HepG2 (cell line): ENCODE measurements around the gene B4GALT3. TPM values are rescaled to one million over a fixed set of nuclear protein-coding genes. Genes with fewer than 3 reads are reported as not detected.

Experiments used
- ATF7-NPFF ChIP-seq: sonication (generic); formaldehyde crosslinking; IDR thresholded peaks from 2 replicates; pipeline ENCODE4 v1.8.1; 2023; ENCODE audit warnings: mild to moderate bottlenecking, low read depth, missing genetic modification reagents, moderate library complexity
- DNMT3B ChIP-seq: conservative IDR thresholded peaks from 2 replicates; pipeline ENCODE4 v1.6.1; 2016; ENCODE audit warnings: missing biosample characterization, control low read depth
- ETV5 ChIP-seq: IDR thresholded peaks from 2 replicates; pipeline ENCODE4 v1.6.1; 2018; ENCODE audit warnings: missing biosample characterization, missing genetic modification reagents, inconsistent platforms, borderline replicate concordance
- KAT7 ChIP-seq: IDR thresholded peaks from 2 replicates; pipeline ENCODE4 v1.6.1; 2018; ENCODE audit warnings: borderline replicate concordance, missing compliant biosample characterization
- KLF16 ChIP-seq, 2 experiments: sonication (generic) in 1 of 2; formaldehyde crosslinking in 1 of 2; IDR thresholded peaks; 2 replicates each; pipeline versions ENCODE4 v1.6.1 to v1.8.0; 2016 to 2023; ENCODE audit warnings: missing genetic modification reagents in 2 of 2, missing compliant biosample characterization in 1 of 2
- MED13 ChIP-seq: sonication (generic); formaldehyde crosslinking; IDR thresholded peaks from 2 replicates; pipeline ENCODE4 v1.5.0; 2020; ENCODE audit warnings: missing genetic modification reagents
- REL ChIP-seq: sonication (generic); formaldehyde crosslinking; conservative IDR thresholded peaks from 2 replicates; pipeline ENCODE4 v1.8.0; 2022; ENCODE audit warnings: mild to moderate bottlenecking, missing genetic modification reagents, moderate library complexity
- RXRA ChIP-seq: sonication (generic); formaldehyde crosslinking; IDR thresholded peaks from 2 replicates; pipeline ENCODE4 v1.5.1; 2020; ENCODE audit warnings: missing genetic modification reagents
- SRY ChIP-seq: sonication (generic); formaldehyde crosslinking; IDR thresholded peaks from 2 replicates; pipeline ENCODE4 v1.8.0; 2022; ENCODE audit warnings: mild to moderate bottlenecking, missing genetic modification reagents
- U2AF1 ChIP-seq: fragments of 200-400 bp; formaldehyde crosslinking; optimal IDR thresholded peaks from 2 replicates; pipeline ENCODE3; 2017; ENCODE audit warnings: mild to moderate bottlenecking, low read depth, low read length
- ZC3H13 ChIP-seq: sonication (generic); formaldehyde crosslinking; IDR thresholded peaks from 2 replicates; pipeline ENCODE4 v1.8.1; 2023; ENCODE audit warnings: mild to moderate bottlenecking, missing genetic modification reagents, moderate library complexity
- ZNF317 ChIP-seq: sonication (generic); formaldehyde crosslinking; IDR thresholded peaks from 2 replicates; pipeline ENCODE4 v1.5.0; 2020; ENCODE audit warnings: mild to moderate bottlenecking, missing genetic modification reagents
- ZNF563 ChIP-seq: sonication (generic); formaldehyde crosslinking; IDR thresholded peaks from 2 replicates; pipeline ENCODE4 v1.8.0; 2022; ENCODE audit warnings: mild to moderate bottlenecking, moderate library complexity, missing genetic modification reagents
- ZNF605 ChIP-seq: sonication (generic); formaldehyde crosslinking; IDR thresholded peaks from 2 replicates; pipeline ENCODE4 v1.8.0; 2022; ENCODE audit warnings: mild to moderate bottlenecking, missing genetic modification reagents
- ZNF816 ChIP-seq: sonication (generic); formaldehyde crosslinking; IDR thresholded peaks from 2 replicates; pipeline ENCODE4 v1.8.0; 2022; ENCODE audit warnings: missing genetic modification reagents, mild to moderate bottlenecking, borderline replicate concordance
- ZSCAN25 ChIP-seq: sonication (generic); formaldehyde crosslinking; IDR thresholded peaks from 2 replicates; pipeline ENCODE4 v1.8.0; 2022; ENCODE audit warnings: mild to moderate bottlenecking, missing genetic modification reagents
- polyA plus RNA-seq, 8 experiments: library from polyadenylated mRNA; depleted of rRNA in 3 of 8; stranded (reverse) in 7 of 8; unstranded in 1 of 8; fragments of >200 nt; fragmentation: Illumina TruSeq in 4 of 8; extraction: Trizol in 4 of 8; gene quantifications; 2 replicates each; pipeline versions ENCODE4 v1.2.1 to v1.2.3, GENCODE V29; 2011 to 2016; ENCODE audit warnings: low read depth in 4 of 8, missing spikeins in 1 of 8, mixed read lengths in 1 of 8; ENCODE audit not compliant: insufficient read depth in 1 of 8
- total RNA-seq, 5 experiments: library from RNA; depleted of rRNA; stranded (reverse); fragments of >200 nt; fragmentation: Illumina TruSeq; extraction: Trizol; gene quantifications; 2 replicates each; pipeline ENCODE4 v1.2.3, GENCODE V29; 2016; ENCODE audit warnings: low read depth in 1 of 5
- TF ChIP-seq, protein P1 (sequence below): sonication (generic); formaldehyde crosslinking; IDR thresholded peaks from 2 replicates; pipeline ENCODE4 v1.9.0; 2021; ENCODE audit warnings: missing genetic modification reagents, mild to moderate bottlenecking, borderline replicate concordance
- TF ChIP-seq, protein P2 (sequence below): IDR thresholded peaks from 2 replicates; pipeline ENCODE4 v1.6.1; 2016; ENCODE audit warnings: mild to moderate bottlenecking, missing biosample characterization, missing genetic modification reagents
- TF ChIP-seq, protein P3 (sequence below): sonication (generic); formaldehyde crosslinking; conservative IDR thresholded peaks from 2 replicates; pipeline ENCODE4 v1.4.0; 2020; ENCODE audit warnings: mild to moderate bottlenecking, missing genetic modification reagents, moderate library complexity
- TF ChIP-seq, protein P4 (sequence below): sonication (generic); formaldehyde crosslinking; IDR thresholded peaks from 2 replicates; pipeline ENCODE4 v1.4.0; 2020; ENCODE audit warnings: missing genetic modification reagents, borderline replicate concordance

Gene B4GALT3
- total and polyA plus RNA-seq, 2 of the 13 experiments (the other 11 are each of a cell fraction or from before 2014, with no cell fraction given), result 35.6 to 40.4 TPM

DNA sequence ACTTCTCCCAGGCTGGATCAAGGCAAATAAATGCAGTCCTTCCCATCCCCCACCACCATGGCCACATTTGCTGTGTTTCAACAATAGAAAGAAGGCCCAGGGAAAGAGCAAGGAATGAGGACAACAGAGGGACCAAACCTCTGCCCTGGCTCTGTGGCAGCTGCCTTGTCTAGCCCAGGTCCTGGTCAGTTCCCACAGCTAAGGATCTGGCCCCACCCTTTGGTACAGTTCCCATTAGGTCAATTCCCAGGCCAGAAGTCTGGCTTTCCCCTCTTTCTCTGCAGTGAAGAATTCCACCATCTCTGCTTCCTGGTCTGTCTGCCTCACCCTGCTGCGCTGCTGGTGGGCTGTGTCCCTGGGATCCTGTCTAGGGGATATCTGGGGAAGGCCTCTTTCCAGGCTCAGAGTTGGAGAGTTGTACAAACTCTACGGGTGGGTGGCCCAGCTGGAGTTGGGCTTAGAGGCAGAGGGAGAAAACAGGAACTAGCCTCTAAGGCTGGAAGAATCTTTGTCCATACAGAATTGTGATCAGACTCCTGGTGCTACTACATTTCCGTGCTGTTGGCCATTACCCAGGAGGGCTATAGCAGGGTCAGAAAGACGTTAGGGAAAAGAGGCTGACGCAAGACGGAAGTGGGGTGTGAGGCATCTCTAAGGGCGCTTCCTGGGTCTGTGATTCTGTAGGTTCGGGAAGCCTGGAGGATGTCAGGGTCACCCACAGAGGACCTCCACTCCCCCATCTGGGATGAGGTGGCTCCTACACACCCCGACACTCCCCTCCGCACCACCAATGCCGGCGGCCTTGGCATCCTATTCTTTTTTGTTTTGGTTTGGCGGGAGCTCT, 23.9 kb upstream of the B4GALT3 start (continued):
- TF ChIP-seq, protein P1, sequence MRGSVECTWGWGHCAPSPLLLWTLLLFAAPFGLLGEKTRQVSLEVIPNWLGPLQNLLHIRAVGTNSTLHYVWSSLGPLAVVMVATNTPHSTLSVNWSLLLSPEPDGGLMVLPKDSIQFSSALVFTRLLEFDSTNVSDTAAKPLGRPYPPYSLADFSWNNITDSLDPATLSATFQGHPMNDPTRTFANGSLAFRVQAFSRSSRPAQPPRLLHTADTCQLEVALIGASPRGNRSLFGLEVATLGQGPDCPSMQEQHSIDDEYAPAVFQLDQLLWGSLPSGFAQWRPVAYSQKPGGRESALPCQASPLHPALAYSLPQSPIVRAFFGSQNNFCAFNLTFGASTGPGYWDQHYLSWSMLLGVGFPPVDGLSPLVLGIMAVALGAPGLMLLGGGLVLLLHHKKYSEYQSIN, result no peak
- TF ChIP-seq, protein P2, sequence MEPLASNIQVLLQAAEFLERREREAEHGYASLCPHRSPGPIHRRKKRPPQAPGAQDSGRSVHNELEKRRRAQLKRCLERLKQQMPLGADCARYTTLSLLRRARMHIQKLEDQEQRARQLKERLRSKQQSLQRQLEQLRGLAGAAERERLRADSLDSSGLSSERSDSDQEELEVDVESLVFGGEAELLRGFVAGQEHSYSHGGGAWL (CRISPR knock-in tag), result no peak
- no peak for TF ChIP-seq ETV5 (CRISPR knock-in tag)
- no peak for TF ChIP-seq ATF7-NPFF (CRISPR knock-in tag)
- TF ChIP-seq SRY (CRISPR knock-in tag), result no peak
- TF ChIP-seq REL (CRISPR knock-in tag), result no peak
- no peak for TF ChIP-seq KAT7 (CRISPR knock-in tag)
- no peak for TF ChIP-seq KLF16 (CRISPR knock-in tag; IDR thresholded peaks at IDR 0.05)
- no peak for TF ChIP-seq ZNF317 (CRISPR knock-in tag)
- TF ChIP-seq DNMT3B (CRISPR knock-in tag), result no peak
- TF ChIP-seq ZC3H13 (CRISPR knock-in tag), result no peak
- TF ChIP-seq, protein P3, sequence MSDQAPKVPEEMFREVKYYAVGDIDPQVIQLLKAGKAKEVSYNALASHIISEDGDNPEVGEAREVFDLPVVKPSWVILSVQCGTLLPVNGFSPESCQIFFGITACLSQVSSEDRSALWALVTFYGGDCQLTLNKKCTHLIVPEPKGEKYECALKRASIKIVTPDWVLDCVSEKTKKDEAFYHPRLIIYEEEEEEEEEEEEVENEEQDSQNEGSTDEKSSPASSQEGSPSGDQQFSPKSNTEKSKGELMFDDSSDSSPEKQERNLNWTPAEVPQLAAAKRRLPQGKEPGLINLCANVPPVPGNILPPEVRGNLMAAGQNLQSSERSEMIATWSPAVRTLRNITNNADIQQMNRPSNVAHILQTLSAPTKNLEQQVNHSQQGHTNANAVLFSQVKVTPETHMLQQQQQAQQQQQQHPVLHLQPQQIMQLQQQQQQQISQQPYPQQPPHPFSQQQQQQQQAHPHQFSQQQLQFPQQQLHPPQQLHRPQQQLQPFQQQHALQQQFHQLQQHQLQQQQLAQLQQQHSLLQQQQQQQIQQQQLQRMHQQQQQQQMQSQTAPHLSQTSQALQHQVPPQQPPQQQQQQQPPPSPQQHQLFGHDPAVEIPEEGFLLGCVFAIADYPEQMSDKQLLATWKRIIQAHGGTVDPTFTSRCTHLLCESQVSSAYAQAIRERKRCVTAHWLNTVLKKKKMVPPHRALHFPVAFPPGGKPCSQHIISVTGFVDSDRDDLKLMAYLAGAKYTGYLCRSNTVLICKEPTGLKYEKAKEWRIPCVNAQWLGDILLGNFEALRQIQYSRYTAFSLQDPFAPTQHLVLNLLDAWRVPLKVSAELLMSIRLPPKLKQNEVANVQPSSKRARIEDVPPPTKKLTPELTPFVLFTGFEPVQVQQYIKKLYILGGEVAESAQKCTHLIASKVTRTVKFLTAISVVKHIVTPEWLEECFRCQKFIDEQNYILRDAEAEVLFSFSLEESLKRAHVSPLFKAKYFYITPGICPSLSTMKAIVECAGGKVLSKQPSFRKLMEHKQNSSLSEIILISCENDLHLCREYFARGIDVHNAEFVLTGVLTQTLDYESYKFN (CRISPR knock-in tag), result 0 out of 2 replicates have a peak, but pooled peaks have one; percentile 21
- no peak for TF ChIP-seq MED13 (CRISPR knock-in tag)
- TF ChIP-seq, protein P4, sequence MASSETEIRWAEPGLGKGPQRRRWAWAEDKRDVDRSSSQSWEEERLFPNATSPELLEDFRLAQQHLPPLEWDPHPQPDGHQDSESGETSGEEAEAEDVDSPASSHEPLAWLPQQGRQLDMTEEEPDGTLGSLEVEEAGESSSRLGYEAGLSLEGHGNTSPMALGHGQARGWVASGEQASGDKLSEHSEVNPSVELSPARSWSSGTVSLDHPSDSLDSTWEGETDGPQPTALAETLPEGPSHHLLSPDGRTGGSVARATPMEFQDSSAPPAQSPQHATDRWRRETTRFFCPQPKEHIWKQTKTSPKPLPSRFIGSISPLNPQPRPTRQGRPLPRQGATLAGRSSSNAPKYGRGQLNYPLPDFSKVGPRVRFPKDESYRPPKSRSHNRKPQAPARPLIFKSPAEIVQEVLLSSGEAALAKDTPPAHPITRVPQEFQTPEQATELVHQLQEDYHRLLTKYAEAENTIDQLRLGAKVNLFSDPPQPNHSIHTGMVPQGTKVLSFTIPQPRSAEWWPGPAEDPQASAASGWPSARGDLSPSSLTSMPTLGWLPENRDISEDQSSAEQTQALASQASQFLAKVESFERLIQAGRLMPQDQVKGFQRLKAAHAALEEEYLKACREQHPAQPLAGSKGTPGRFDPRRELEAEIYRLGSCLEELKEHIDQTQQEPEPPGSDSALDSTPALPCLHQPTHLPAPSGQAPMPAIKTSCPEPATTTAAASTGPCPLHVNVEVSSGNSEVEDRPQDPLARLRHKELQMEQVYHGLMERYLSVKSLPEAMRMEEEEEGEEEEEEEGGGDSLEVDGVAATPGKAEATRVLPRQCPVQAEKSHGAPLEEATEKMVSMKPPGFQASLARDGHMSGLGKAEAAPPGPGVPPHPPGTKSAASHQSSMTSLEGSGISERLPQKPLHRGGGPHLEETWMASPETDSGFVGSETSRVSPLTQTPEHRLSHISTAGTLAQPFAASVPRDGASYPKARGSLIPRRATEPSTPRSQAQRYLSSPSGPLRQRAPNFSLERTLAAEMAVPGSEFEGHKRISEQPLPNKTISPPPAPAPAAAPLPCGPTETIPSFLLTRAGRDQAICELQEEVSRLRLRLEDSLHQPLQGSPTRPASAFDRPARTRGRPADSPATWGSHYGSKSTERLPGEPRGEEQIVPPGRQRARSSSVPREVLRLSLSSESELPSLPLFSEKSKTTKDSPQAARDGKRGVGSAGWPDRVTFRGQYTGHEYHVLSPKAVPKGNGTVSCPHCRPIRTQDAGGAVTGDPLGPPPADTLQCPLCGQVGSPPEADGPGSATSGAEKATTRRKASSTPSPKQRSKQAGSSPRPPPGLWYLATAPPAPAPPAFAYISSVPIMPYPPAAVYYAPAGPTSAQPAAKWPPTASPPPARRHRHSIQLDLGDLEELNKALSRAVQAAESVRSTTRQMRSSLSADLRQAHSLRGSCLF (CRISPR knock-in tag), result no peak
- no peak for TF ChIP-seq ZNF563
- TF ChIP-seq ZNF605 (CRISPR knock-in tag), result peak; percentile 60; the same call in 1 of the 2 replicates
- no peak for TF ChIP-seq U2AF1
- TF ChIP-seq RXRA (CRISPR knock-in tag), result no peak
- 0 out of 2 replicates have a peak, but pooled peaks have one; percentile 38 for TF ChIP-seq ZNF816 (CRISPR knock-in tag)
- no peak for TF ChIP-seq ZSCAN25 (CRISPR knock-in tag)
